ENCODE measurements around the gene C8B.

GRCh38 chr1:56985857-56986256 lies 20.0 kb upstream of the C8B start:
- TF ChIP-seq, protein P1, sequence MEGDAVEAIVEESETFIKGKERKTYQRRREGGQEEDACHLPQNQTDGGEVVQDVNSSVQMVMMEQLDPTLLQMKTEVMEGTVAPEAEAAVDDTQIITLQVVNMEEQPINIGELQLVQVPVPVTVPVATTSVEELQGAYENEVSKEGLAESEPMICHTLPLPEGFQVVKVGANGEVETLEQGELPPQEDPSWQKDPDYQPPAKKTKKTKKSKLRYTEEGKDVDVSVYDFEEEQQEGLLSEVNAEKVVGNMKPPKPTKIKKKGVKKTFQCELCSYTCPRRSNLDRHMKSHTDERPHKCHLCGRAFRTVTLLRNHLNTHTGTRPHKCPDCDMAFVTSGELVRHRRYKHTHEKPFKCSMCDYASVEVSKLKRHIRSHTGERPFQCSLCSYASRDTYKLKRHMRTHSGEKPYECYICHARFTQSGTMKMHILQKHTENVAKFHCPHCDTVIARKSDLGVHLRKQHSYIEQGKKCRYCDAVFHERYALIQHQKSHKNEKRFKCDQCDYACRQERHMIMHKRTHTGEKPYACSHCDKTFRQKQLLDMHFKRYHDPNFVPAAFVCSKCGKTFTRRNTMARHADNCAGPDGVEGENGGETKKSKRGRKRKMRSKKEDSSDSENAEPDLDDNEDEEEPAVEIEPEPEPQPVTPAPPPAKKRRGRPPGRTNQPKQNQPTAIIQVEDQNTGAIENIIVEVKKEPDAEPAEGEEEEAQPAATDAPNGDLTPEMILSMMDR (IDR thresholded peaks at IDR 0.05; ENCODE audit: poor library complexity, severe bottlenecking) = no peak
- TF ChIP-seq REST (IDR thresholded peaks at IDR 0.05; ENCODE audit: borderline replicate concordance) (no peak), EZH2 (IDR thresholded peaks at IDR 0.05; ENCODE audit: borderline replicate concordance, insufficient read depth, low read length, poor library complexity, severe bottlenecking) (no peak), POLR2AphosphoS5 (IDR thresholded peaks at IDR 0.05) (no peak)
